ENCODE results near the gene TIAM1.
A peak's percentile ranks its signal among the peaks of the same experiment; 100 is the strongest.

The TIAM1 gene

GRCh38 chr21:31343680-31344480, at the start of gene TIAM1:
Gene TIAM1, minus strand, starts transcription at chr21:31344261. Its CDS starts 77,289 bp downstream, at chr21:31266972.
- no peak for DNase-seq (ENCODE audit: low read depth in 2 of 2)

- no peak for DNase-seq (ENCODE audit: low read depth in 2 of 2)
Observed at GRCh38 chr21:31387560-31388186, 43.6 kb upstream of the TIAM1 start.

GRCh38 chr21:31386006-31386405, 41.9 kb upstream of the TIAM1 start:
- DNase-seq (ENCODE audit: low read depth in 2 of 2): no peak

- DNase-seq (ENCODE audit: low read depth in 2 of 2): no peak
Observed at GRCh38 chr21:31383770-31384169, 39.7 kb upstream of the TIAM1 start.

GRCh38 chr21:31382060-31382459, 38.0 kb upstream of the TIAM1 start:
- no peak for DNase-seq (ENCODE audit: low read depth in 2 of 2)

- DNase-seq (ENCODE audit: low read depth in 2 of 2): no peak
Observed at GRCh38 chr21:31376301-31376700, 32.2 kb upstream of the TIAM1 start.

GRCh38 chr21:31374395-31374794, 30.3 kb upstream of the TIAM1 start:
- DNase-seq (ENCODE audit: low read depth in 2 of 2): no peak

GRCh38 chr21:31372471-31372765, 28.4 kb upstream of the TIAM1 start:
- DNase-seq (ENCODE audit: low read depth in 2 of 2): no peak

- no peak for DNase-seq (ENCODE audit: low read depth in 2 of 2)
Observed at GRCh38 chr21:31371715-31372470, 27.8 kb upstream of the TIAM1 start.

- no peak for DNase-seq (ENCODE audit: low read depth in 2 of 2)
Observed at GRCh38 chr21:31370893-31371544, 27.0 kb upstream of the TIAM1 start.

- DNase-seq (ENCODE audit: low read depth in 2 of 2): no peak
Observed at GRCh38 chr21:31370281-31370892, 26.3 kb upstream of the TIAM1 start.

GRCh38 chr21:31368361-31368760, 24.3 kb upstream of the TIAM1 start:
- DNase-seq (ENCODE audit: low read depth in 2 of 2): no peak

- DNase-seq (ENCODE audit: low read depth in 2 of 2): no peak
Observed at GRCh38 chr21:31367801-31368200, 23.7 kb upstream of the TIAM1 start.

- no peak for DNase-seq (ENCODE audit: low read depth in 2 of 2)
Observed at GRCh38 chr21:31366825-31367224, 22.8 kb upstream of the TIAM1 start.

GRCh38 chr21:31364253-31364945, 20.3 kb upstream of the TIAM1 start:
- no peak for DNase-seq (ENCODE audit: low read depth in 2 of 2)

- DNase-seq (ENCODE audit: low read depth in 2 of 2): no peak
Observed at GRCh38 chr21:31363720-31364119, 19.7 kb upstream of the TIAM1 start.

- no peak for DNase-seq (ENCODE audit: low read depth in 2 of 2)
Observed at GRCh38 chr21:31360717-31361116, 16.7 kb upstream of the TIAM1 start.

GRCh38 chr21:31358158-31358557, 14.1 kb upstream of the TIAM1 start:
- no peak for DNase-seq (ENCODE audit: low read depth in 2 of 2)

GRCh38 chr21:31356440-31356839, 12.4 kb upstream of the TIAM1 start:
- DNase-seq (ENCODE audit: low read depth in 2 of 2): no peak

- DNase-seq (ENCODE audit: low read depth in 2 of 2): peak; percentile 47 to 61
Observed at GRCh38 chr21:31354604-31355443, 10.8 kb upstream of the TIAM1 start.

Data from stimulated activated CD8-positive, alpha-beta memory T cell treated with anti-CD3 and anti-CD28 coated beads, Interleukin-2, amount 100 ng/mL, for 48 hours (primary cell).